ENCODE measurements around the gene GRB10. TPM values are rescaled to one million over a fixed set of nuclear protein-coding genes. Genes with fewer than 3 reads are reported as not detected.

The GRB10 gene
- total and polyA plus RNA-seq, 9 donors: 10.7 to 18.9 (median 12.2) TPM

- Histone ChIP-seq H3K9me3 (replicated peaks; ENCODE audit: control insufficient read depth, low read depth, low read length) (no peaks in the 10 kb centered on the region), H3K4me3 (ENCODE audit: low read length) (no peak overlapping the region), H3K27ac (ENCODE audit: low read length) (no peak overlapping the region), H3K27me3 (ENCODE audit: control insufficient read depth, insufficient read depth, low read length) (no peaks in the 10 kb centered on the region), H3K36me3 (ENCODE audit: control insufficient read depth, insufficient read depth, low read length) (no peaks in the 10 kb centered on the region), H3K4me1 (ENCODE audit: control insufficient read depth, insufficient read depth, low read length) (peaks cover 24% of the 10 kb centered on the region)
- WGBS (ENCODE audit: insufficient coverage): 85% methylated on average over 22 of the region's 30 CpGs
- no peak for DNase-seq
Observed at GRCh38 chr7:50660040-50660829, 122.5 kb downstream of the GRB10 start.

DNA sequence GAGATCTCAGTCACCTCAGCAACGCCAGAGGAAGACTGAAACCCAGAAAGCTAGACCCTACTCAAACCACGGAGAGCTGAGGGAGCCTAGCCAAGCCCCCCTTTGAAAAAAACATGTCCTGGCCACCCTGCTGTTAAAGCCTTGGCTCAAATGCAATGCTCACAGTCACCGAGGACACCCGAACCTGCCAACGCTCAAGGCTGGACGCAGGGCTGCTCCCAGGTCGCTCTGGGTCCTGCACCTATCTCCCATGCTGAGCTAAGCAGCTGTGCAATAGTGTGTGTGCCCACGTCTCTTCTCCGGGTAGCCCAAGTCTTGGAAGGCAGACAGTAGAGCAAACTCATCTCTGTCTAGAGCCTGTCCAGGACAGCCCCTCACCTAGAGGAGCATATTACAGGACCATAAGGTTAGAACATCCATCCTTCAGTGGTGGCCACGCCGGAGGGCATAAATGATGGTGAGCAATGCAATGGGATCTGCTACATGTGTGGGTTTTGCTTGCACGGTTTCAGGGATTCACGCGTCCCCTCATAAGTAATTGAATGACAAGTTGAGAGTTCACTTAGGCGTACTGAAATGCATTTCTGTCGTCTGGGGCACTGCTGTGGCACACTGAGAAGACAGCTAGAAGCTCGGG lies 123.2 kb downstream of the GRB10 start:
- no peak for DNase-seq
- WGBS (ENCODE audit: insufficient coverage): 89% methylated on average over 17 of the region's 17 CpGs
- no peak overlapping the region for H3K4me3 ChIP-seq (ENCODE audit: low read length)
- no peak overlapping the region for H3K27ac ChIP-seq (ENCODE audit: low read length)
- peaks cover 24% of the 10 kb centered on the region for H3K4me1 ChIP-seq (ENCODE audit: control insufficient read depth, insufficient read depth, low read length)
- no peaks in the 10 kb centered on the region for H3K9me3 ChIP-seq (replicated peaks; ENCODE audit: control insufficient read depth, low read depth, low read length)
- no peaks in the 10 kb centered on the region for H3K27me3 ChIP-seq (ENCODE audit: control insufficient read depth, insufficient read depth, low read length)
- H3K36me3 ChIP-seq (ENCODE audit: control insufficient read depth, insufficient read depth, low read length): no peaks in the 10 kb centered on the region

GRCh38 chr7:50658696-50659095 lies 124.0 kb downstream of the GRB10 start:
- Histone ChIP-seq H3K9me3 (replicated peaks; ENCODE audit: control insufficient read depth, low read depth, low read length) (no peaks in the 10 kb centered on the region), H3K4me3 (ENCODE audit: low read length) (no peak overlapping the region), H3K27me3 (ENCODE audit: control insufficient read depth, insufficient read depth, low read length) (no peaks in the 10 kb centered on the region), H3K4me1 (ENCODE audit: control insufficient read depth, insufficient read depth, low read length) (peaks cover 30% of the 10 kb centered on the region), H3K27ac (ENCODE audit: low read length) (no peak overlapping the region), H3K36me3 (ENCODE audit: control insufficient read depth, insufficient read depth, low read length) (no peaks in the 10 kb centered on the region)
- no peak for DNase-seq
- 57% methylated on average over 4 of the region's 11 CpGs for WGBS (ENCODE audit: insufficient coverage)

GRCh38 chr7:50657912-50658311 lies 124.8 kb downstream of the GRB10 start:
- peaks cover 38% of the 10 kb centered on the region for H3K4me1 ChIP-seq (ENCODE audit: control insufficient read depth, insufficient read depth, low read length)
- WGBS (ENCODE audit: insufficient coverage): 57% methylated on average over 2 of the region's 7 CpGs
- peak overlapping the region; percentile 56 for H3K27ac ChIP-seq (ENCODE audit: low read length)
- no peaks in the 10 kb centered on the region for H3K27me3 ChIP-seq (ENCODE audit: control insufficient read depth, insufficient read depth, low read length)
- H3K4me3 ChIP-seq (ENCODE audit: low read length): no peak overlapping the region
- H3K9me3 ChIP-seq (replicated peaks; ENCODE audit: control insufficient read depth, low read depth, low read length): no peaks in the 10 kb centered on the region
- H3K36me3 ChIP-seq (ENCODE audit: control insufficient read depth, insufficient read depth, low read length): no peaks in the 10 kb centered on the region
- DNase-seq: no peak

- Histone ChIP-seq H3K27ac (ENCODE audit: low read length) (peak overlapping the region; percentile 8), H3K4me1 (ENCODE audit: control insufficient read depth, insufficient read depth, low read length) (peaks cover 39% of the 10 kb centered on the region), H3K27me3 (ENCODE audit: control insufficient read depth, insufficient read depth, low read length) (no peaks in the 10 kb centered on the region), H3K4me3 (ENCODE audit: low read length) (no peak overlapping the region), H3K9me3 (replicated peaks; ENCODE audit: control insufficient read depth, low read depth, low read length) (no peaks in the 10 kb centered on the region), H3K36me3 (ENCODE audit: control insufficient read depth, insufficient read depth, low read length) (no peaks in the 10 kb centered on the region)
- peak; percentile 89 for DNase-seq
- 26% methylated on average over 3 of the region's 9 CpGs for WGBS (ENCODE audit: insufficient coverage)
Observed at GRCh38 chr7:50657341-50657873, 125.3 kb downstream of the GRB10 start.

GRCh38 chr7:50656141-50656895 lies 126.4 kb downstream of the GRB10 start:
- no peaks in the 10 kb centered on the region for H3K27me3 ChIP-seq (ENCODE audit: control insufficient read depth, insufficient read depth, low read length)
- H3K4me1 ChIP-seq (ENCODE audit: control insufficient read depth, insufficient read depth, low read length): peaks cover 31% of the 10 kb centered on the region
- H3K36me3 ChIP-seq (ENCODE audit: control insufficient read depth, insufficient read depth, low read length): no peaks in the 10 kb centered on the region
- no peak overlapping the region for H3K4me3 ChIP-seq (ENCODE audit: low read length)
- no peak for DNase-seq
- no peaks in the 10 kb centered on the region for H3K9me3 ChIP-seq (replicated peaks; ENCODE audit: control insufficient read depth, low read depth, low read length)
- no peak overlapping the region for H3K27ac ChIP-seq (ENCODE audit: low read length)
- 64% methylated on average over 13 of the region's 16 CpGs for WGBS (ENCODE audit: insufficient coverage)

DNA sequence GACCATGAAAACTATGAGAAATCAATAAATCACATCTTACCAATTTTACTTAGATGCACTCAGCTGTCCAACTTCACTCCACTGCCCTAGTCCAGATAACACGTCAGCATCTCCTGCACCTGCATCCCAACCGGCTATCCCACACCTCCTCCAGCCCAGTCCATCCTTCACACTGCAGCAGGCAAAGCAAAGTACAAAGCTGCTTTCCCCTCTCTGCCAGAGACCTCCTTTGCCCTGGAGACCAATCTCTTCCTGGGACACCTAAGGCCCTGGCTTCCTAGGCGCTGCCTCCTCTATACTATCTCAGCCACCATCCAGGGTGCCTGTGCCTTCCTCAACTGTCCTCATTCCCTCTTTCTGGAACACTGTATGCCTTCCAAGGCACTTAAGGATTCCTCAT lies 127.2 kb downstream of the GRB10 start:
- 81% methylated on average over 3 of the region's 3 CpGs for WGBS (ENCODE audit: insufficient coverage)
- H3K27me3 ChIP-seq (ENCODE audit: control insufficient read depth, insufficient read depth, low read length): no peaks in the 10 kb centered on the region
- DNase-seq: no peak
- H3K4me3 ChIP-seq (ENCODE audit: low read length): no peak overlapping the region
- no peak overlapping the region for H3K27ac ChIP-seq (ENCODE audit: low read length)
- no peaks in the 10 kb centered on the region for H3K9me3 ChIP-seq (replicated peaks; ENCODE audit: control insufficient read depth, low read depth, low read length)
- H3K36me3 ChIP-seq (ENCODE audit: control insufficient read depth, insufficient read depth, low read length): no peaks in the 10 kb centered on the region
- H3K4me1 ChIP-seq (ENCODE audit: control insufficient read depth, insufficient read depth, low read length): peaks cover 31% of the 10 kb centered on the region

- WGBS (ENCODE audit: insufficient coverage): 92% methylated on average over 2 of the region's 4 CpGs
- Histone ChIP-seq H3K27me3 (ENCODE audit: control insufficient read depth, insufficient read depth, low read length) (no peaks in the 10 kb centered on the region), H3K9me3 (replicated peaks; ENCODE audit: control insufficient read depth, low read depth, low read length) (no peaks in the 10 kb centered on the region), H3K4me3 (ENCODE audit: low read length) (no peak overlapping the region), H3K36me3 (ENCODE audit: control insufficient read depth, insufficient read depth, low read length) (no peaks in the 10 kb centered on the region), H3K27ac (ENCODE audit: low read length) (no peak overlapping the region), H3K4me1 (ENCODE audit: control insufficient read depth, insufficient read depth, low read length) (peaks cover 31% of the 10 kb centered on the region)
- DNase-seq: no peak
Observed at GRCh38 chr7:50655020-50655419, 127.7 kb downstream of the GRB10 start.

GRCh38 chr7:50653981-50654425 lies 128.7 kb downstream of the GRB10 start:
- WGBS (ENCODE audit: insufficient coverage): 62% methylated on average over 8 of the region's 10 CpGs
- DNase-seq: peak; percentile 95
- Histone ChIP-seq H3K4me1 (ENCODE audit: control insufficient read depth, insufficient read depth, low read length) (peaks cover 31% of the 10 kb centered on the region), H3K9me3 (replicated peaks; ENCODE audit: control insufficient read depth, low read depth, low read length) (no peaks in the 10 kb centered on the region), H3K4me3 (ENCODE audit: low read length) (no peak overlapping the region), H3K36me3 (ENCODE audit: control insufficient read depth, insufficient read depth, low read length) (no peaks in the 10 kb centered on the region), H3K27me3 (ENCODE audit: control insufficient read depth, insufficient read depth, low read length) (no peaks in the 10 kb centered on the region), H3K27ac (ENCODE audit: low read length) (peak overlapping the region; percentile 59)

All from muscle of leg (tissue), 11 donors.